ES-I3 (cell line): ENCODE data around the gene TSPAN2.

ENCODE experiments used
- H3K36me3 ChIP-seq: 2 replicates; pipeline ENCODE4 v1.6.1; 2013; ENCODE audit warnings: mild to moderate bottlenecking, low read length, control low read depth, moderate library complexity; ENCODE audit not compliant: insufficient read depth
- H3K4me1 ChIP-seq: 2 replicates; pipeline ENCODE4 v1.6.1; 2013; ENCODE audit warnings: mild to moderate bottlenecking, control low read depth, low read length; ENCODE audit not compliant: insufficient read depth
- H3K9ac ChIP-seq: 2 replicates; pipeline ENCODE4 v1.6.1; 2013; ENCODE audit warnings: low read depth, mild to moderate bottlenecking, low read length, moderate library complexity
- H3K9me3 ChIP-seq: 2 replicates; pipeline ENCODE4 v1.6.1; 2013; ENCODE audit warnings: mild to moderate bottlenecking, low read length, moderate library complexity; ENCODE audit not compliant: control insufficient read depth, insufficient read depth

The TSPAN2 gene

GRCh38 chr1:115013792-115014191 lies 75.5 kb downstream of the TSPAN2 start:
- H3K9me3 ChIP-seq = no peaks in the 10 kb centered on the region
- no peaks in the 10 kb centered on the region for H3K36me3 ChIP-seq
- H3K9ac ChIP-seq = no peak overlapping the region
- no peaks in the 10 kb centered on the region for H3K4me1 ChIP-seq

DNA sequence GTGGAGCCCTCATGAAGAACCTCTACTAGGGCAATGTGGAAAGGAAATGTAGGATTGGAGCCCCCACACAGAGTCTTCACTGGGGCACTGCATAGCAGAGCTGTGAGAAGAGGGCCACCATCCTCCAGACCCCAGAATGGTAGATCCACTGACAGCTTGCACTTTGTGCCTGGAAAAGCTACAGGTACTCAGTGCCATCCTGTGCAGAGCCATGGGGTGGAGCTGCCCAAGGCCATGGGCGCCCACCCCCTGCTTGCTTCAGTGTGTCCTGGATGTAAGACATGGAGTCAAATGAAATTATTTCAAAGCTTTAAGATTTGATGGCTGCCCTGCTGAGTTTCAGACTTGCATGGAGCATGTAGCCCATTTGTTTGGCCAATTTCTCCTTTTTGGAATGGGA lies 76.9 kb downstream of the TSPAN2 start:
- Histone ChIP-seq H3K4me1 (no peaks in the 10 kb centered on the region), H3K9me3 (no peaks in the 10 kb centered on the region), H3K36me3 (no peaks in the 10 kb centered on the region), H3K9ac (no peak overlapping the region)

- Histone ChIP-seq H3K9ac (no peak overlapping the region), H3K4me1 (no peaks in the 10 kb centered on the region), H3K36me3 (no peaks in the 10 kb centered on the region), H3K9me3 (no peaks in the 10 kb centered on the region)
Measured at GRCh38 chr1:115012006-115012405, 77.3 kb downstream of the TSPAN2 start.

DNA sequence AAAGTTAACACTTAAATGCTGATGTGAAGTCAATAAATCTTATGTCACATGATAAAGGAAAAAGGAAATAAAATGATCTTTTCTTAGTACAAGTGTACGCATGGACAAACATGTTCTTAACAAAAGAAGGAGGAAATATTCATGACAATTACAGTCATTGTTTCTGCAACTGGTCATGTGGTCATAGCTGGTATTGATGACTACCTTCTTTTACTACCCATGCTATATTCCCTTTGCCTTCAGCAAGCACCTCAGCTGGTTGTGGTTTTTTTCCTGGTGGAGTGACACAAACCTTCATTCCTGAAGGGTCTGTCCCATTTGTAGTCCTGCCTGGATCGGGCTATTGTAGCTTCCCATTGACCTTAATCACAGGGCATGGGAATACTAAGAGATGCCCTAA lies 83.1 kb downstream of the TSPAN2 start:
- H3K36me3 ChIP-seq = no peaks in the 10 kb centered on the region
- no peak overlapping the region for H3K9ac ChIP-seq
- no peaks in the 10 kb centered on the region for H3K9me3 ChIP-seq
- H3K4me1 ChIP-seq = no peaks in the 10 kb centered on the region
